ENCODE results near the gene MYOT.
A peak's percentile ranks its signal among the peaks of the same experiment; 100 is the strongest.

The MYOT gene

GRCh38 chr5:137901011-137901817 lies 33.6 kb downstream of the MYOT start:
- DNase-seq (ENCODE audit: low read depth in 2 of 2) = no peak

GRCh38 chr5:137902408-137903133 lies 34.9 kb downstream of the MYOT start:
- DNase-seq (ENCODE audit: low read depth in 2 of 2) = no peak

DNA sequence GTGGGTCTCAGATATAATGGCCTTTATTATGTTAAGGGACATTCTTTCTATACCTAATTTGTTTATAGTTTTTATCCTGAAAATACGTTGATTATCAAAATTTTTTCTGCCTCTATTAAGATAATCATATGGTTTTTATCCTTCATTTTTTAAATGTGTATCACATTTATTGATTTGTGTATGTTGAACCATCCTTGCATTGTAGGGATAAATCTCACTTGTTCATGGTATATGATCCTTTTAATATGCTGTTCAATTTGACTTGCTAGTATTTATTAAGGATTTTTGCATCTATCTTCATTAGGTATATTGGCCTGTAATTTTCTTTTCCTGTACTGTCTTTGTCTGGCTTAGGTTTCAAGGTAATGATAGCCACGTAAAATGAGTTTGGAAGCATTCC lies 47.1 kb downstream of the MYOT start:
- no peak for DNase-seq (ENCODE audit: low read depth in 2 of 2)

- DNase-seq (ENCODE audit: low read depth in 2 of 2) = no peak
Measured at GRCh38 chr5:137916923-137917322, 49.3 kb downstream of the MYOT start.

- peak; percentile 11 to 18 for DNase-seq (ENCODE audit: low read depth in 2 of 2)
Measured at GRCh38 chr5:137921931-137922330, 54.3 kb downstream of the MYOT start.

DNA sequence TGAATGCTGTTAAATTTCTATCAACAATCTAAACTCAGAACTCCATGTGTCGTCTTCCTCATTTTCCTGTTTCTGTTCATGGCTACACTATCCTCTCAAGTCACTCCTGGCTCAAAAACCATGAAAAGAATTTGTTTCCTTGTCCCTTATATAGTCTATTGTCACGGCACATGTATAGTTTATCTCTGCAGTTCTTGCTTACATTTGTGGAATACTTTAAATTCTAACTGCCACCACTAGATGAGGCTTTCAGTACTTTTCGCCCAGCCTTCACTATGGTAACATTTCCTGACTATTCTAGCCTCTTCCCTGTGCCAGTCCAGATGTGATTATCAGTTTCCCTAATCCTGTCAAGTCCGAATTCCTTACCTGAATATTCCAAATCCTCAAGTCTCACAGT lies 56.2 kb downstream of the MYOT start:
- DNase-seq (ENCODE audit: low read depth in 2 of 2) = peak in 1 of 2 experiments; percentile 3

DNA sequence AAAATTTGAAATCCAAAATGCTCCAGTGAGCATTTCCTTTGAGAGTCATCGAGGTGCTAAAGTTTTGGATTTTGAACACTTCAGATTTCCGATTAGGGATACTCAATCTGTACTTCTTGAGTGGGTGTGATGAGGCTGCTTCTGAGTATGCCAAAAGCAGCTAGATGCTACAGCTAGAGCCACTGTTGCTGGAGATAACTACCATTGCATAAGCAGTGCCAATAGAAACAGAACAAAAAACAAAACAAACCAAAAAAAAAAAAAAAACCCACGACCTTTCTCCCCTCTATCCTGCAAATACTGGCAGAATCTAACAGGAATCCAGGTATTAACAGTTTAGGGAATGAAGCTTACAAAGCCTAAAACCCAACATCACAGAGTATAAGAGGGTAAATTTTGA lies 65.1 kb downstream of the MYOT start:
- DNase-seq (ENCODE audit: low read depth in 2 of 2) = no peak

GRCh38 chr5:137933491-137933911 lies 65.8 kb downstream of the MYOT start:
- peak; percentile 39 to 40 for DNase-seq (ENCODE audit: low read depth in 2 of 2)

- no peak for DNase-seq (ENCODE audit: low read depth in 2 of 2)
Measured at GRCh38 chr5:137935190-137935589, 67.5 kb downstream of the MYOT start.

GRCh38 chr5:137935694-137936093 lies 68.0 kb downstream of the MYOT start:
- no peak for DNase-seq (ENCODE audit: low read depth in 2 of 2)

All from fibroblast of skin of left quadriceps (primary cell).